ENCODE results near the gene DNAH10.

The DNAH10 gene

GRCh38 chr12:123856681-123857080, 94.6 kb downstream of the DNAH10 start:
- peaks cover 0 to 2% of the 10 kb centered on the region in 2 donors for H3K36me3 ChIP-seq (replicated peaks in 1 of 2; ENCODE audit: control insufficient read depth in 2 of 2, insufficient read depth in 2 of 2, low read length in 2 of 2)

GRCh38 chr12:123858176-123858575, 96.1 kb downstream of the DNAH10 start:
- H3K4me3 ChIP-seq (ENCODE audit: low read length in 2 of 2): no peak overlapping the region
- no peak overlapping the region for H3K4ac ChIP-seq (ENCODE audit: low read length)
- no peak overlapping the region for H2AK5ac ChIP-seq (ENCODE audit: low read depth, low read length)
- peaks cover 0 to 2% of the 10 kb centered on the region in 2 donors for H3K9me3 ChIP-seq (replicated peaks in 1 of 2; ENCODE audit: control insufficient read depth in 2 of 2, insufficient read depth in 1 of 2, low read depth in 1 of 2, low read length in 2 of 2)
- H4K91ac ChIP-seq (ENCODE audit: low read depth, low read length, poor library complexity): no peak overlapping the region
- H3K23ac ChIP-seq (ENCODE audit: low read depth, low read length, poor library complexity): no peak overlapping the region
- no peak for DNase-seq (ENCODE audit: low spot score)
- no peak overlapping the region for H2BK5ac ChIP-seq (ENCODE audit: low read length)
- H3K27me3 ChIP-seq (ENCODE audit: control insufficient read depth in 3 of 3, insufficient read depth in 3 of 3, low read depth in 1 of 3, low read length in 3 of 3): peaks cover 0 to 3% (median 2%) of the 10 kb centered on the region in 3 experiments
- no peak overlapping the region for H3K27ac ChIP-seq (replicated peaks; ENCODE audit: low read length)
- no peaks in the 10 kb centered on the region for H3K4me1 ChIP-seq (ENCODE audit: control insufficient read depth in 2 of 2, insufficient read depth in 1 of 2, low read depth in 1 of 2, low read length in 2 of 2)
- no peak overlapping the region for H3K4me2 ChIP-seq (ENCODE audit: insufficient read depth, low read length, poor library complexity, severe bottlenecking)
- peaks cover 0 to 2% of the 10 kb centered on the region in 2 donors for H3K36me3 ChIP-seq (replicated peaks in 1 of 2; ENCODE audit: control insufficient read depth in 2 of 2, insufficient read depth in 2 of 2, low read length in 2 of 2)
- no peak overlapping the region for H2BK15ac ChIP-seq (ENCODE audit: low read length)
- H3K79me1 ChIP-seq (ENCODE audit: low read depth, low read length): no peaks in the 10 kb centered on the region
- no peak overlapping the region for H2AFZ ChIP-seq (ENCODE audit: low read length)
- no peak overlapping the region for H3K9ac ChIP-seq (ENCODE audit: low read depth, low read length, poor library complexity)
- no peak overlapping the region for H2BK12ac ChIP-seq (ENCODE audit: low read length)
- no peak overlapping the region for H3K14ac ChIP-seq (ENCODE audit: low read length)
- no CpG with 5 or more reads among the region's 9 CpGs for WGBS, 2 donors (ENCODE audit: extremely low coverage in 2 of 2, insufficient read length in 2 of 2, insufficient replicate concordance in 1 of 2)
- no peak overlapping the region for H4K8ac ChIP-seq (ENCODE audit: low read depth, low read length)
- no peak overlapping the region for H3K18ac ChIP-seq (ENCODE audit: low read length)
- H2BK120ac ChIP-seq (ENCODE audit: low read depth, low read length): no peak overlapping the region

More at GRCh38 chr12:123856681-123857080, 94.6 kb downstream of the DNAH10 start:
- H3K9me3 ChIP-seq (replicated peaks in 1 of 2; ENCODE audit: control insufficient read depth in 2 of 2, insufficient read depth in 1 of 2, low read depth in 1 of 2, low read length in 2 of 2): peaks cover 0 to 2% of the 10 kb centered on the region in 2 donors
- no peak overlapping the region for H4K91ac ChIP-seq (ENCODE audit: low read depth, low read length, poor library complexity)
- no peak overlapping the region for H4K8ac ChIP-seq (ENCODE audit: low read depth, low read length)
- no peaks in the 10 kb centered on the region for H3K79me1 ChIP-seq (ENCODE audit: low read depth, low read length)
- H3K4ac ChIP-seq (ENCODE audit: low read length): no peak overlapping the region
- no peak overlapping the region for H3K14ac ChIP-seq (ENCODE audit: low read length)
- H2BK12ac ChIP-seq (ENCODE audit: low read length): no peak overlapping the region
- no peak overlapping the region for H3K27ac ChIP-seq (replicated peaks; ENCODE audit: low read length)
- no peak overlapping the region for H3K23ac ChIP-seq (ENCODE audit: low read depth, low read length, poor library complexity)
- no peak overlapping the region for H3K4me3 ChIP-seq (ENCODE audit: low read length in 2 of 2)
- no CpG with 5 or more reads among the region's 1 CpG for WGBS, 2 donors (ENCODE audit: extremely low coverage in 2 of 2, insufficient read length in 2 of 2, insufficient replicate concordance in 1 of 2)
- no peak overlapping the region for H3K18ac ChIP-seq (ENCODE audit: low read length)
- H3K4me1 ChIP-seq (ENCODE audit: control insufficient read depth in 2 of 2, insufficient read depth in 1 of 2, low read depth in 1 of 2, low read length in 2 of 2): no peaks in the 10 kb centered on the region
- H3K27me3 ChIP-seq (ENCODE audit: control insufficient read depth in 3 of 3, insufficient read depth in 3 of 3, low read depth in 1 of 3, low read length in 3 of 3): peaks cover 0 to 2% (median 2%) of the 10 kb centered on the region in 3 experiments
- no peak overlapping the region for H2AFZ ChIP-seq (ENCODE audit: low read length)
- no peak overlapping the region for H3K4me2 ChIP-seq (ENCODE audit: insufficient read depth, low read length, poor library complexity, severe bottlenecking)
- H2BK5ac ChIP-seq (ENCODE audit: low read length): no peak overlapping the region
- no peak overlapping the region for H2AK5ac ChIP-seq (ENCODE audit: low read depth, low read length)
- no peak overlapping the region for H2BK120ac ChIP-seq (ENCODE audit: low read depth, low read length)
- DNase-seq (ENCODE audit: low spot score): no peak
- no peak overlapping the region for H3K9ac ChIP-seq (ENCODE audit: low read depth, low read length, poor library complexity)
- no peak overlapping the region for H2BK15ac ChIP-seq (ENCODE audit: low read length)

DNA sequence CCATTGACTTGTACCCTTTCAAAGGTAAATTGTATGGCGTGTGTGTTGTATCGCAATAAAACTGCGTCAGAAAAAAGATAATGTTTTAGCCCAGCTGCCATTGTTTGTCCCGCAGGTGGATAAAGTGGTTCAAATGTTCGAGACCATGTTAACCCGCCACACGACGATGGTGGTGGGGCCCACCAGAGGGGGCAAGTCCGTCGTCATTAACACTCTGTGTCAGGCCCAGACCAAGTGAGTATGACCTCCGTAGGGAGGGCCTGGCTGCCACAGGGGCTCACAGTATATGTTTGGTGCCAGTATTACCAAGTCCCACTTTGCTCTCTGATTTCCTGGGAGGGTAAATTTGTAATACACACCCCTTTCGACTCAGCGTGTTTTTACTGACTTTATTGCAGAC, 96.9 kb downstream of the DNAH10 start:
- H3K27me3 ChIP-seq (ENCODE audit: control insufficient read depth in 3 of 3, insufficient read depth in 3 of 3, low read depth in 1 of 3, low read length in 3 of 3): peaks cover 0 to 6% (median 2%) of the 10 kb centered on the region in 3 experiments
- H3K14ac ChIP-seq (ENCODE audit: low read length): no peak overlapping the region
- no peak overlapping the region for H2AK5ac ChIP-seq (ENCODE audit: low read depth, low read length)
- no peak overlapping the region for H4K8ac ChIP-seq (ENCODE audit: low read depth, low read length)
- H3K4me2 ChIP-seq (ENCODE audit: insufficient read depth, low read length, poor library complexity, severe bottlenecking): no peak overlapping the region
- no peak overlapping the region for H2BK5ac ChIP-seq (ENCODE audit: low read length)
- no peak overlapping the region for H3K4me3 ChIP-seq (ENCODE audit: low read length in 2 of 2)
- no CpG with 5 or more reads among the region's 13 CpGs for WGBS, 2 donors (ENCODE audit: extremely low coverage in 2 of 2, insufficient read length in 2 of 2, insufficient replicate concordance in 1 of 2)
- H3K4me1 ChIP-seq (ENCODE audit: control insufficient read depth in 2 of 2, insufficient read depth in 1 of 2, low read depth in 1 of 2, low read length in 2 of 2): no peaks in the 10 kb centered on the region
- H4K91ac ChIP-seq (ENCODE audit: low read depth, low read length, poor library complexity): no peak overlapping the region
- no peak overlapping the region for H2BK12ac ChIP-seq (ENCODE audit: low read length)
- no peak overlapping the region for H3K18ac ChIP-seq (ENCODE audit: low read length)
- H3K27ac ChIP-seq (replicated peaks; ENCODE audit: low read length): no peak overlapping the region
- H3K4ac ChIP-seq (ENCODE audit: low read length): no peak overlapping the region
- H3K79me1 ChIP-seq (ENCODE audit: low read depth, low read length): no peaks in the 10 kb centered on the region
- H3K9me3 ChIP-seq (replicated peaks in 1 of 2; ENCODE audit: control insufficient read depth in 2 of 2, insufficient read depth in 1 of 2, low read depth in 1 of 2, low read length in 2 of 2): peaks cover 0 to 2% of the 10 kb centered on the region in 2 donors
- no peak for DNase-seq (ENCODE audit: low spot score)
- no peak overlapping the region for H3K9ac ChIP-seq (ENCODE audit: low read depth, low read length, poor library complexity)
- no peak overlapping the region for H2BK120ac ChIP-seq (ENCODE audit: low read depth, low read length)
- no peak overlapping the region for H2AFZ ChIP-seq (ENCODE audit: low read length)
- H3K36me3 ChIP-seq (replicated peaks in 1 of 2; ENCODE audit: control insufficient read depth in 2 of 2, insufficient read depth in 2 of 2, low read length in 2 of 2): peaks cover 0 to 2% of the 10 kb centered on the region in 2 donors
- no peak overlapping the region for H3K23ac ChIP-seq (ENCODE audit: low read depth, low read length, poor library complexity)
- no peak overlapping the region for H2BK15ac ChIP-seq (ENCODE audit: low read length)

- no peak overlapping the region for H2BK120ac ChIP-seq (ENCODE audit: low read depth, low read length)
- H3K27ac ChIP-seq (replicated peaks; ENCODE audit: low read length): no peak overlapping the region
- H2BK12ac ChIP-seq (ENCODE audit: low read length): no peak overlapping the region
- H3K9ac ChIP-seq (ENCODE audit: low read depth, low read length, poor library complexity): no peak overlapping the region
- no peaks in the 10 kb centered on the region for H3K4me1 ChIP-seq (ENCODE audit: control insufficient read depth in 2 of 2, insufficient read depth in 1 of 2, low read depth in 1 of 2, low read length in 2 of 2)
- no peak overlapping the region for H3K4me3 ChIP-seq (ENCODE audit: low read length in 2 of 2)
- H2BK5ac ChIP-seq (ENCODE audit: low read length): no peak overlapping the region
- H2AFZ ChIP-seq (ENCODE audit: low read length): no peak overlapping the region
- no peak overlapping the region for H3K4me2 ChIP-seq (ENCODE audit: insufficient read depth, low read length, poor library complexity, severe bottlenecking)
- H3K27me3 ChIP-seq (ENCODE audit: control insufficient read depth in 3 of 3, insufficient read depth in 3 of 3, low read depth in 1 of 3, low read length in 3 of 3): peaks cover 0 to 6% (median 2%) of the 10 kb centered on the region in 3 experiments
- H3K14ac ChIP-seq (ENCODE audit: low read length): no peak overlapping the region
- H4K8ac ChIP-seq (ENCODE audit: low read depth, low read length): no peak overlapping the region
- no peak overlapping the region for H3K18ac ChIP-seq (ENCODE audit: low read length)
- no peak overlapping the region for H4K91ac ChIP-seq (ENCODE audit: low read depth, low read length, poor library complexity)
- no peak overlapping the region for H3K23ac ChIP-seq (ENCODE audit: low read depth, low read length, poor library complexity)
- peaks cover 0 to 2% of the 10 kb centered on the region in 2 donors for H3K9me3 ChIP-seq (replicated peaks in 1 of 2; ENCODE audit: control insufficient read depth in 2 of 2, insufficient read depth in 1 of 2, low read depth in 1 of 2, low read length in 2 of 2)
- no CpG with 5 or more reads among the region's 3 CpGs for WGBS, 2 donors (ENCODE audit: extremely low coverage in 2 of 2, insufficient read length in 2 of 2, insufficient replicate concordance in 1 of 2)
- DNase-seq (ENCODE audit: low spot score): no peak
- no peaks in the 10 kb centered on the region for H3K79me1 ChIP-seq (ENCODE audit: low read depth, low read length)
- H2BK15ac ChIP-seq (ENCODE audit: low read length): no peak overlapping the region
- peaks cover 0 to 2% of the 10 kb centered on the region in 2 donors for H3K36me3 ChIP-seq (replicated peaks in 1 of 2; ENCODE audit: control insufficient read depth in 2 of 2, insufficient read depth in 2 of 2, low read length in 2 of 2)
- no peak overlapping the region for H3K4ac ChIP-seq (ENCODE audit: low read length)
- H2AK5ac ChIP-seq (ENCODE audit: low read depth, low read length): no peak overlapping the region
Measured at GRCh38 chr12:123860377-123860776, 98.3 kb downstream of the DNAH10 start.

Measured in neuronal stem cell (in vitro differentiated cells).